Neural progenitor cell (in vitro differentiated cells): ENCODE measurements around the gene SLC5A11.

Source experiments
- CTCF ChIP-seq: fragments of 200-600 bp; sonication (generic); IDR thresholded peaks from 2 replicates; pipeline ENCODE4 v1.5.1; 2017; ENCODE audit warnings: antibody characterized with exemption, mild to moderate bottlenecking
- EZH2 ChIP-seq: fragments of 200-600 bp; sonication (generic); IDR thresholded peaks from 2 replicates; pipeline ENCODE4 v1.6.1; 2017; ENCODE audit warnings: antibody characterized with exemption, mild to moderate bottlenecking, moderate library complexity
- EZH2phosphoT487 ChIP-seq: fragments of 200-600 bp; sonication (generic); IDR thresholded peaks from 2 replicates; pipeline ENCODE4 v1.6.1; 2017; ENCODE audit warnings: antibody characterized with exemption

- no peak for TF ChIP-seq EZH2
- TF ChIP-seq CTCF = no peak
- TF ChIP-seq EZH2phosphoT487 = no peak
Observed at GRCh38 chr16:24953721-24954120, 108.0 kb downstream of the SLC5A11 start.
